GM21367 (cell line): ENCODE results near the gene HSPA4L.

Experiments used
- ATAC-seq: cut with Tn5 transposase; IDR thresholded peaks from one replicate; pipeline ENCODE4 v1.9.1; 2021; ENCODE audit not compliant: unreplicated experiment

Gene HSPA4L

DNA sequence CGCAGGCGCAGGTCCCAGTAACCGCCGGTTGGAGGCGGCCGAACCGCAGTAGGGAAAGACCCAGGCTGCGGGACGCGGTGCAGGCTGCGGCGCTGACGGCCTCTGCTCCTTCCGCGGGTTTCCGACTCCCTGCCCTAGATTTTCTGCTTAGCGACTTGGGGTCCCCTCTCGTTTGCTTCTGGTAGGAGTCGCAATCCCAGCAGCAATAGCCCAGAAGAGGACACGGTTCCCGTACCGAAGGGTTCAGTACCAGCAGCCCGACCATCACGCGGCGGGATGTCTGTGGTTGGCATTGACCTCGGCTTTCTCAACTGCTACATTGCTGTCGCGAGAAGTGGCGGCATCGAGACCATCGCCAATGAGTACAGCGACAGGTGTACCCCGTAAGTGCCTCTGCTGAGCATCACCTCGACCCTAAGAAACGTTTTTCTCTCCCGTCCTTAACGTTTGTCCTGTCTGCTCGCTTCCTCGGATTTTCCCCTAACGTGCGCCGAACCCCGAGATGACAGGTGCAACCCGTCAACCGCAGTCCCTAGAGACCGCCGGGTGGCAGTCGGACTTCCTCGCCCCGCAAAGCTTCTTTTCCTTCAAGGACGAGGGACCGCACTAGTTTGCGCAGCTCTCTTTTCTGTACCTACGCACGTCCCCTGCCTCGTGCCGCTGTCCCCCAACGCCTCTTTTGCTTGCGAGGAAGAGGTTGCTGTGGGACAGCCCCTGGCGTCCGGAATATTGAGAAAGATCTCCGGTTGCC is at the start of gene HSPA4L:
Gene HSPA4L (plus strand): TSS at position 48 of the 751 bp plus-strand sequence. CDS start 229 bp downstream, at position 277.
- ATAC-seq: peak; percentile 34

DNA sequence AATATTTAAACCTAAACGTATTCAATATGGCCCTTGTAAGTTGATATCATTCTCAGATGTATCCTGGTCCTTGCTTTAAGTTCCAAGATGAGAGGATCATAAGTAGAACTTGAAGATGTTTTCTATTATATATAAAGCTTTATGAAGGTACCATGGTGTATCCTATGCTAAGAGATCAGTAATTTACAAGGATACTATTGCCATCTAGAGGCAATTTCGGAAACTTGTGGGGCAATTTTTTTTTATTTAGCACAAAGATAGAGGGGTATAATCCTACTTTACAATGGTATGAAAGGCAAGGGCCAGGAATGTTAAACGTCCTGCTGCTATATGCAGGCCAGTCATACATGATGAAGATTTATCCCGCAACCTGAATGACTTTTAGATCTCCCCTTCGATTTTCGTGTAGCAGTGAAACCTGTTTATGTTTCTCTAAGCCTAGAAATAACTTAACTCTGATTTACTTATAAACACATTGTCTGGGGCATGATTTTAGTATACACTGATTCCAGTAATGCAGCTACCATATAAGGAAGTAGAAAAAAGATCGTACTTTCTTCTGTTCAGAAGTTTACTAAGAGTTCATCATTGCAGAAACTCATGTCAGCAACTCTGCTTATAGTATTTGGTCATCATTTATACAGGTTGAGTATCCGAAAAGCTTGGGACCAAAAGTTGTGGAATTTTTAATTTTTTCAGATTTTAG is 49.3 kb upstream of the HSPA4L start:
- peak; percentile 84 for ATAC-seq

DNA sequence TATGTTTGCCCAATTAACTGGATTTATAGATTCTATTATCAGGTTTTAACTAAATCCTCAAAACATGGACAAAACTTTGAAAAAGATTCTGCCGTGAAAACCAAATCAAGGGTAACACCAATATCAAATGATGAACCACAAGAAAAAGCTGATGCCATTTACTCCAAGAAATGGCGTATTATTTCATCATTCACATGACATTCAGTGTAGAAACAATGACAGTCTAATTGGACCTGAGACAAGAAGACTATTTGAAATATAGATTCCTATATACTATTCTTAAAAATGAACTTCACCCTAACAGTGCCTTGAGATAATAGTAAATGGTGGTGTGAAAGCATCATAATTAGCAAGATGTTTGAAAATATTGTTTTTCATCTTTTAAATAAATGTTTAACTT is 47.1 kb upstream of the HSPA4L start:
- ATAC-seq: no peak

DNA sequence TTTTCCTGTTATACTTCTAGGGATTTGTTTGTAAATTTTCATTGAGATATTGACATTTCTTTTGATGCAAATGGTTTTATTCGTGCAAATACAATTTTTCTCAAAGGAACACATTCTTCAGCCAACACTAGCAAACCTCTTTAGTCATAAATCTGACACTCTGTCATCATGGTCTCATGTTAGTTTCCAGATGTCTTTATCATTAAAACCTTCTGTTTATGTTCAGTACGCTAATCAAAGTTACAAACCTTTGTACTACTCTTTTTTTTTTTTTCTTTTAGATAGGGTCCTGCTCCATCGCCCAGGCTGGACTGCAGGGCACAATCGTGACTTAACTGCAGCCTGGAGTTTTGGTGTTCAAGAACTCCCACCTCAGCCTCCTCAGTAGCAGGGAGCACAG is 44.8 kb upstream of the HSPA4L start:
- ATAC-seq: no peak

DNA sequence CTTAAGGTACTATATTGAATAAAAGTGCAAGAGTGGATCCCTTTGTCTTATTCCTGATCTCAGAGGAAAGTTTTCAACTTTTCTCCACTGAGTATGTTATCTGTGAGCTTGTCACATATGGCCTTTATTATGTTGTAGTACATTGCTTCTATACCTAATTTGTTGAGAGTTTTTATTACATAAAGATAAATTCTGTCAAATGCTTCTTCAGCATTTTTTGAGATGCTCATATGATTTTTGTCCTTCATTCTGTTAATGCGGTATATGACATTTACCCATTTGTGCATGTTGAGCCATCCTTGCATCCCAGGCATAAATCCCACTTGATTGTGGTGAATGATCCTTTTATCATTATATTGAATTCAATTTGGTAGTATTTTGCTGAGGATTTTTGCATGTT is 40.9 kb upstream of the HSPA4L start:
- no peak for ATAC-seq

DNA sequence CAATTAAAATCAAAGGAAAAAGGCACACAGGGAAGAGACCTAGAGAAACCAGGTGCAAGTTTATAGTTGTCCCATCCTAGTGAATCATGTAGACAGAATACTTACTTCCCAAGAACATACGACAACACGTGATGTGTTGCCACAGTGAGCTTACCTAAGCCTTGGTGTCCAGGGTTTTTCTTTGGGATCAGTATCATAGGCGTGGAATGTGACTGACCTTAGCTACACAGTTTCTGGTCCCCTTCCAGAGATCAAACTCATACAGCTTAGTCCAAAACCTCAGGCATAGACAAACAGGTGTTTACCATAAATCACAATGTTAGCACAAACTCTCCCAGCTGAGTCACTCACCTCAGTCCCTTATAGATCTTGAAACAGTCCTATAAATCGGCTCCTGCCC is 34.2 kb upstream of the HSPA4L start:
- ATAC-seq: no peak

DNA sequence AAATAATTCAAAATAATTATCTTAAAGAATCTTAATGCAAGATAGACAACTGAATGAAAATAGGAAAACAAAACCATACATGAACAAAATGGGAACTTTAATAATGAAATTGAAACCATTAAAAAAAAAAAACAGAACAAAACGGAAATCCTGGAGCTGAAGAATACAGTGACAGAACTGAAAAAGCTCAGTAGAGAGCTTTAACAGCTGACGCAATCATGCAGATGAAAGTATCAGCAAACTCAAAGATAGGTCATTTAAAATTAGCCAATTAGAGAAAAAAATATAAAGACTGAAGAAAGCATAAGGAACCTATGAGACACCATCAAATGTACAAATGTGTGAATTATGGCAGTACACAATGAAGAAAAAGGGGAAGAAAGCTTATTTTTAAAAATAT is 33.2 kb upstream of the HSPA4L start:
- no peak for ATAC-seq

DNA sequence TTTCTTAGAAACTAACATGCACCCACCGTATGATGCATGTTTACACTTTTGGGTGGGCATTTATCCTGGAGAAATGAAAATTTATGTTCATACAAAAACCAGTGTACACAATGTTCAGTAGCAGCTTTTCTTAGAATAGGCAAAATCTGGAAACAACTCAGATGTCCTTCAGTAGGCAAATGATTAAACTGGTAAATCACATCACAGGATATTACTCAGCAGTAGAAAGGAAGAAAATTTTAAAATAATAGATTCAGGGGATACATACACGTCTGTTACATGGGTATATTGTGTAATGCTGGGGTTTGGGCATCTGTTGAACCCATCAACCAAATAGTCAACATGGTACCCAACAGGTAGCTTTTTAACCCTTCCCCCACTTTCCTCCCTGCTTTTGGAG is 25.2 kb upstream of the HSPA4L start:
- ATAC-seq: no peak

DNA sequence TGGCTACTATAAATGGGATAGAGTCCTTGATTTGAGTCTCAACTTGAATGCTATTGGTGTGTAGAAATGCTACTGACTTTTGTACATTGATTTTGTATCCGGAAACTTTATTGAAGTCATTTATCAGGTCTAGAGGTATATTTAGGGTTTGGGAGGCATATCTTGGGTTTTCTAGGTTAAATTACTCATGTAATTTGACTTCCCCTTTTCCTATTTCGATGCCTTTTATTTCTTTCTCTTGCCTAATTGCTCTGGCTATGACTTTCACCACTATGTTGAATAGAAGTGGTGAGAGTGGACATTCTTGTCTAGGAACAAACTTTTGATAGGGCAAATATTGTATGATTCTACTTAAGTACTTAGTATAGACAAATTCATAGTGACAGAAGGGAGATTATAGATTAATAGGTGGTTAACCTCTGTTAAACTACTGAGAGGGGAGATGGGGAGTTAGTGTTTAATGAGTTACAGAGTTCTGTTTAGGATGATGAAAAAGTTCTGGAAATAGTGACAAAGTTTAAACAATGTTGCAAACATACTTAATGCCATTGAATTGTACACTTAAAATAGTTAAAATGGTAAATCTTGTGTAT is 22.8 kb upstream of the HSPA4L start:
- ATAC-seq: no peak

DNA sequence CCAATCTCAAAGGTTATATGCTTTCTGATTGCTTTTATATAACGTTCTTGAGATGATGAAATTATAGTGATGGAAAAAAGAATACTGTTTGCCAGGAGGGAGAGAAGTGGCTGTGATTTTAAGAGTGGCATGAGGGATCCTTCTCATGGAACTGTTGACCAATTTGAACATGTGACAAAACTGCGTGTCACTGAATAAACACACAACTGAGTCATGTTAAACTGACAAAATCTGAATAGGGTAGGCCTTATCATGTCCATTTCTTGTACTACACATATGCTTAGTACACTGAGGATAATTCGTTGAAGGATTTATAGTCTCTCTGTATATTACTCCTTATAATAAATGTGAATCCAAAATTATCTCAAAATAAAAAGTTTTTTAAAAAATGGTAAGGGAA is 22.2 kb upstream of the HSPA4L start:
- no peak for ATAC-seq

DNA sequence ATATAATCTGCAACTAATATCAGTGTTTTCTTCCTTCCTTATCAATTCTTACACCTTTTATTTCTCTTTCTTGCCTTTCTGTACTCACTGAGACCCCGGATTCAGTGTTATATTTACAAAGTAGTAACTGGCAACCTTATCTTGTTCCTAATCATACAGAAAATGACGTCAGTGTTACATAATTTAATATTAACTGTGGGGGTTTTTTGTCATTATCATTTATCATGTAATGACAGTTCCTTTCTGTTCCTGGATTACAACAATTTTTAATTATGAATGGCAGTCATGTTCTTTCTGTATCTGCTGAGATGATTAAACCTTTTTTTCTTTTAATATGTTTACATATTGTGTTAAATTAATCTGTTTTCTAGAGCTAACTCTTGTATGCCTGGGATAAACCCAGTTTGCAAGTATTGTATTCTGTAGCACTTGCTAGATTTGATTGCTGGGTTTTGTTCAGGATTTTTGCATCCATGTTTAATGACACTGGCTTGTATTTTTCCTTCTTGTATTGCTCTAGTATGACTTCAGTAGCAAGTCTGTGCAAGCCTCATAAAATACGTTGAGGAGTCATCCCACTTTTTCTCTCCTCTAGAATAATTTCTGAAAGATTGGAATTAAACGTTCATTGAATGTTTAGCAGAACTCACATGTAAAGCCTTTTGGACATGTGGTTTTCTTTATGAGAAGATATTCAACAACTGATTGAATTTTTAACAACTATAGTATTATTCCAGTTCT is 10.4 kb upstream of the HSPA4L start:
- no peak for ATAC-seq

DNA sequence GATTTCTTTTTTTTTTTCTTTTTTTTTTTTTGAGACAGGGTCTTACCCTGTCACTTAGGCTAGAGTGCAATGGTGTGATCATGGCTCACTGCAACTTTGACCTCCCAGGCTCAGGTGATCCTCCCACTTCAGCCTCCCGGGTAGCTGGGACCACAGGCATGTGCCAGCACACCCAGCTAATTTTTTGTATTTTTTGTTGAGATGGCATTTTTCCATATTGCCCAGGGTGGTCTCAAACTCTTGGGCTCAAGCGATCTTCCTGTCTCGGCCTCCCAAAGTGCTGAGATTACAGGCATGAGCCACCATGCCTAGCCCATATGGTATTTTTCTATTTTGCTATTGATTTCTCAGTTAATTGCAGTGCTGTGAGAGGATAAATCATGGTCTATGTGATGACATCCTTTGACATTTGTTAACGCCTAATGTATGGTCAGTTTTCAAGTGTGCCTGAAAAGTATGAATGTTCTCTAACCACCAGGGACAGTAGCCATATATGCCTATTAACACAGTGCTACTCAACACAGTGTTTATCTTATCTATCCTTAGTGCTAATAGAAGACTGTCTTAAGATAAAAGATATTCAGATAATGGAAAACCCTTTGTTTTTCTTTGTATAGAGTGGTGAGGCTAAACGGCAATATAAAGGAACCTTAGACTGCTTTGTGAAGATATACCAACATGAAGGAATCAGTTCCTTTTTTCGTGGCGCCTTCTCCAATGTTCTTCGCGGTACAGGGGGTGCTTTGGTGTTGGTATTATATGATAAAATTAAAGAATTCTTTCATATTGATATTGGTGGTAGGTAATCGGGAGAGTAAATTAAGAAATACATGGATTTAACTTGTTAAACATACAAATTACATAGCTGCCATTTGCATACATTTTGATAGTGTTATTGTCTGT is 9.1 kb upstream of the HSPA4L start:
- ATAC-seq: no peak

DNA sequence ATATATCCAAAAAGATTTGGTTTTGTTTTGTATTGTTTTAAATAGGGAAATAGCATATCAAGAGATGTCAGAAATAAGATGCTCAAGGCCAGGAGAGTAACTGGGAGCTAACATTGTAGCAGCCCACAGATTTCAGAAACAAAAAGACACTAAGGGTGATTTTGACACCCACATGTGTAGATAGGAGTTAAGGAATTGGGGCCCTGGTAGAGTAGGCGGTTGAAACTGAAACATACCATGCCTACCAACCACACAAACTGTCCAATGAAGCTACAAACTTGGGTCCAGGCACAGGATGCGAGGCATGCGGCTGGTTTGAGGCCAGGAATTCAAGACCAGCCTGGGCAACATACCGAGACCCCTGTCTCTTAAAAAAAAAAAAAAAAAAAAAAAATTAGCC is 6.3 kb upstream of the HSPA4L start:
- ATAC-seq: no peak

DNA sequence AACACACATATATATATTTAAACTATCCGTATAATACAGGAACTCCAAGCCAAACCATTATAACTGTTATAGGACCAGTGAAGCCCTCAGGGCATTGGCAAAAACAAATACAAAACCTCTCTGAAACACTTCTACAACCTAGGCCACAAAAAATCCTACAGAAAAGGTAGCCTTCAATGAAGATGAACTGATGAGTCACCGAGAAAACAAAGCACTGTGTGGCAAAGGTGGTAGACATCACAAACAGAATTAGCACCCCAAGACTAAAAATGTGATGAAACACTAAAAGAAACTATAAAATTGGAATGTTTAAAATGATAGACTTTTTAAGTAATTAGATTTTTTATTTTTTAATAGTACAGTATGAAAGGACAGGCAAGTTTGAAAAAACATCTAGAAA is 5.5 kb upstream of the HSPA4L start:
- ATAC-seq: no peak

DNA sequence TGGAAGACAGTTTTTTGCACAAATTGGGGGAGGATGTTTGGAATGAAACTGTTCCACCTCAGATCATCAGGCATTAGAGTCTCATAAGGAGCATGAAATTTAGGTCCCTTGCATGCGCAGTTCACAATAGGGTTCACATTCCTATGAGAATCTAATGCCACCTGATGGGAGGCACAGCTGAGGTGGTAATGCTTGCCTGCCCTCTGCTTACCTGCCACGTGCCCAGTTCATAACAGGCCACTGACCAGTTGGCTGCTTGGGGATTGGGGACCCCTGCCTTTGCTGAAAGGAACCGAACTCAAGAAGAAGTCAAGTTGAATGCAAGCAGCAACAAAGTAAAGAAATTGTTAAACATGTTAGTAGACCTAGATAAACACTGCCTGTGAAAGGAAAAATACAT is 4.6 kb upstream of the HSPA4L start:
- ATAC-seq: no peak

DNA sequence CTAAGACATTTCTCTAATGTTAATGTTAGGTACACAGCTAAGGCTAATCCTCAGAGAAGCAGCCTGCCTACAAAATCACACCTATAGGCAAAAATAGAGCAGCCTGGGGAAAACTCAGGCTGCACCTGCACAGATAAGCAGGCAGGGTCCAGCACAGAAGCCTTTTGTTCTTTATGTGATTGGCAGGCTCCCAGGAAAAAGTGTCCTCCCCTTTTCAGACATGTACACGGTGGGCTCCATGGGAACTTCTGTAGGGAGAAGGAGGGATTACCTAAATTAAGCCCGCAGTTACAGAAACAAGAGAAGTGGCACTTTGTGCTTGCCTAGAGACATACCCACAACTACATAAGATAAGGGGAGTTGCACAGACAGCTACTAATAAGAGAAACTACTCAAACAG is 4.0 kb upstream of the HSPA4L start:
- no peak for ATAC-seq

DNA sequence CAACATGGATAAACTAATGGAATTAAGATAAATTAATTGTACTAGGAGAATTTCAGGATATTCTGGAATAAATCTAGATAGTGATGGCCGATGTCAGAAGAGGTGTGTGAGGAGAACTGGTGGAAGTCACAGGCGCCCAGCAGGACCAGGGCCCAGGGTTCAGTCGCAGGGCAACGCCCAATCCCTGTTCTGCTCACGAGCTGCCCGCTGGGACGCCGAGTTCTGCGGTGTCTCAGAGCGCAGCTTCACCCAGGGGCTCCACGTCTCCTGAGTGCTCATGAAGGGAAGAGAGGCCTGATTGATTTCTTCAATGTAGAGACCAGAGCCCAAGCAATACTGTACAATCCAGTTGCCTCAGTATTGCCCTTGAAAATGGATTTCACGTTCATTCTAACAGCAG is 1.5 kb upstream of the HSPA4L start:
- ATAC-seq: no peak

DNA sequence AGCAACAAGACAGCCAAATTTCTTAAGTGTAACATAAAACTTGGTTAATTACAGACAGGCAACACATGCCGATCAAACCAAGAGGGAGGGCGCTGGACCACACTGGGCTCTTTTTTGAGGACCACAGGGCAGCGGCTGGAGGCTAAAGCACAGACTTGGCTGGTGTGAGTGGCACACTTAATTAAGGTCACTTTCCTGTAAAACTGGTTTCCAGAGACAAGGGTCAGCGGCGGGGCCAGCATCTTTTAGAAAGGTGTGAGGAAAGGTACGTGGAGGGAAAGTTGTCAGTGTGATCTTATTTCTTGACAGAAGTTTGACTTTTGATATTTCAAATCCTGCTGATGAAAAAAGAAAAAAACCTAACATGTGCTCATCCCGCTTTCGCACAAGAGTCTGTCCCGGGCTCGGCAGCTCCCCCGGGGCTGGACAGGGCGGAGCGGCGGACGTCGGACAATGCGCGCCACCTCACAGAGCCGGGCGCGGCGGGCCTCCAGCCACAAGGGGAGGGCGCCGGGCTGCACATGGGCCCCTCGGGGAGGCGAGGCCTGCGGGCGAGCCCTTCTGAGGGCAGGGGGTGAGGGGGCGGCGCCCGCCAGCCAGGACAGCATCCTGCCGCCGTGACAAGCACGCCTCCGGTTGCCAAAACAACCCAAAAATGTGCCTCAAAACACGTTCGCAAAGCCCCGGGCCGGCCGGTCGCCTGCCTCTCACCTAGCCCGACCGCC is 660 bp upstream of the HSPA4L start:
- ATAC-seq: peak; percentile 26

DNA sequence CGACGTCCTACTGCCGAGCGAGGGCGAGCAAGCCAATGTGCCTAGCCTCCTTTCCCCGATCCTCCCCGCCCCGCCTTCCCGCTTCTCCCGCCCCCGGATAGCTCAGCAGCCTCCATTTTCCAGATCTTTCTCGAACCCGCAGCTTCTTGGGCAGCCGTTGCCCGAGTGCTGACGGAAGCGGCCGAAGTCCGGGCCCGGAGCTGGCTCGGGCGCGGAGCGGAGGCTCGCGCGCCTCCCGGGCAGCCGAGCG is 172 bp upstream of the HSPA4L start:
- ATAC-seq: peak; percentile 76
